Effector CD8-positive, alpha-beta T cell (primary cell): ENCODE measurements around the gene COA5.

Source experiments
- DNase-seq: peaks from one replicate; lab custom pipeline; 2025; lab: John Stamatoyannopoulos, UW

Gene COA5

GRCh38 chr2:98572211-98572610 is 36.1 kb downstream of the COA5 start:
- no peak for DNase-seq

GRCh38 chr2:98571796-98572195 is 36.5 kb downstream of the COA5 start:
- DNase-seq, result no peak

- DNase-seq, result no peak
Measured at GRCh38 chr2:98571121-98571701, 37.1 kb downstream of the COA5 start.

- DNase-seq, result no peak
Measured at GRCh38 chr2:98570356-98570755, 38.0 kb downstream of the COA5 start.

- no peak for DNase-seq
Measured at GRCh38 chr2:98569915-98570314, 38.4 kb downstream of the COA5 start.

- peak; percentile 71 for DNase-seq
Measured at GRCh38 chr2:98569197-98569793, 39.0 kb downstream of the COA5 start.

GRCh38 chr2:98568161-98568956 is 40.0 kb downstream of the COA5 start:
- no peak for DNase-seq

- DNase-seq, result no peak
Measured at GRCh38 chr2:98565941-98566340, 42.4 kb downstream of the COA5 start.

GRCh38 chr2:98565286-98565860 is 42.9 kb downstream of the COA5 start:
- no peak for DNase-seq

GRCh38 chr2:98564541-98565132 is 43.7 kb downstream of the COA5 start:
- no peak for DNase-seq

GRCh38 chr2:98563394-98563793 is 44.9 kb downstream of the COA5 start:
- no peak for DNase-seq

- no peak for DNase-seq
Measured at GRCh38 chr2:98561902-98562695, 46.2 kb downstream of the COA5 start.

GRCh38 chr2:98561018-98561417 is 47.3 kb downstream of the COA5 start:
- DNase-seq, result no peak

GRCh38 chr2:98560256-98560771 is 48.0 kb downstream of the COA5 start:
- no peak for DNase-seq

GRCh38 chr2:98559581-98559980 is 48.7 kb downstream of the COA5 start:
- DNase-seq, result no peak

GRCh38 chr2:98558852-98559530 is 49.3 kb downstream of the COA5 start:
- DNase-seq, result no peak

GRCh38 chr2:98556344-98557033 is 51.8 kb downstream of the COA5 start:
- DNase-seq, result no peak

GRCh38 chr2:98555696-98556095 is 52.6 kb downstream of the COA5 start:
- no peak for DNase-seq

GRCh38 chr2:98554116-98554861 is 54.0 kb downstream of the COA5 start:
- DNase-seq, result no peak
